Common myeloid progenitor, CD34-positive (primary cell): ENCODE measurements around the gene GMIP.
A peak's percentile ranks its signal among the peaks of the same experiment; 100 is the strongest.

ENCODE experiments used
- CTCF ChIA-PET: fragments of 350-600 bp; sonication (Branson Sonifier 250); formaldehyde crosslinking; loops from one replicate; lab custom pipeline; 2021; ENCODE audit warnings: antibody characterized with exemption; lab: Charles Lee
- POLR2A ChIA-PET: fragments of 350-600 bp; sonication (Branson Sonifier 250); formaldehyde crosslinking; loops from one replicate; lab custom pipeline; 2021; ENCODE audit warnings: antibody characterized with exemption; lab: Charles Lee
- DNase-seq, 3 donors: peaks; one replicate each; pipeline versions ENCODE4 v3.0.0 to v3.0.0-alpha.2; 2013
- H3K27ac ChIP-seq, 2 experiments: 1 replicate in 1 of 2; 2 replicates in 1 of 2; pipeline ENCODE4 v1.7.0; 2013; ENCODE audit warnings: inconsistent platforms in 2 of 2, low read length in 2 of 2, mild to moderate bottlenecking in 2 of 2, low read depth in 1 of 2, moderate library complexity in 1 of 2; ENCODE audit not compliant: severe bottlenecking in 2 of 2, insufficient read depth in 1 of 2, poor library complexity in 1 of 2
- H3K27me3 ChIP-seq, 5 experiments: replicated peaks in 2 of 5; 1 replicate in 3 of 5; 2 replicates in 2 of 5; pipeline versions ENCODE4 v1.6.1 to v1.7.0; 2013; ENCODE audit warnings: low read length in 4 of 5, mild to moderate bottlenecking in 2 of 5, moderate library complexity in 2 of 5, inconsistent platforms in 1 of 5; ENCODE audit not compliant: insufficient read depth in 5 of 5, control insufficient read depth in 4 of 5
- H3K36me3 ChIP-seq, 4 experiments: 1 replicate in 2 of 4; 2 replicates in 2 of 4; pipeline versions ENCODE4 v1.6.1 to v1.7.0; 2013; ENCODE audit warnings: low read length in 3 of 4, control low read depth in 1 of 4, mild to moderate bottlenecking in 1 of 4; ENCODE audit not compliant: control insufficient read depth in 4 of 4, insufficient read depth in 4 of 4
- H3K4me1 ChIP-seq, 4 experiments: 1 replicate in 3 of 4; 2 replicates in 1 of 4; pipeline versions ENCODE4 v1.6.1 to v1.7.1; 2013; ENCODE audit warnings: low read length in 3 of 4, mild to moderate bottlenecking in 3 of 4, control low read depth in 1 of 4, inconsistent platforms in 1 of 4, moderate library complexity in 1 of 4; ENCODE audit not compliant: control insufficient read depth in 4 of 4, insufficient read depth in 4 of 4; ENCODE audit errors: control extremely low read depth in 1 of 4
- H3K4me3 ChIP-seq, 7 experiments: 1 replicate in 4 of 7; 2 replicates in 3 of 7; pipeline versions ENCODE4 v1.5.1 to v1.7.0; 2013; ENCODE audit warnings: mild to moderate bottlenecking in 7 of 7, low read length in 6 of 7, moderate library complexity in 6 of 7, inconsistent platforms in 2 of 7, low read depth in 2 of 7, control low read depth in 1 of 7; ENCODE audit not compliant: insufficient read depth in 4 of 7, control insufficient read depth in 1 of 7; ENCODE audit errors: extremely low read depth in 1 of 7
- H3K9me3 ChIP-seq, 5 experiments: 1 replicate in 4 of 5; 2 replicates in 1 of 5; pipeline versions ENCODE4 v1.6.1 to v1.7.1; 2013; ENCODE audit warnings: low read length in 4 of 5, mild to moderate bottlenecking in 2 of 5, inconsistent platforms in 1 of 5, low read depth in 1 of 5, moderate library complexity in 1 of 5; ENCODE audit not compliant: control insufficient read depth in 4 of 5, insufficient read depth in 2 of 5; ENCODE audit errors: control extremely low read depth in 1 of 5
- WGBS: methylation state at CpG from one replicate; pipeline ENCODE4 v1.1.5; 2013; ENCODE audit not compliant: insufficient coverage; 5-methylcytosine and 5-hydroxymethylcytosine counted together

The GMIP gene

DNA sequence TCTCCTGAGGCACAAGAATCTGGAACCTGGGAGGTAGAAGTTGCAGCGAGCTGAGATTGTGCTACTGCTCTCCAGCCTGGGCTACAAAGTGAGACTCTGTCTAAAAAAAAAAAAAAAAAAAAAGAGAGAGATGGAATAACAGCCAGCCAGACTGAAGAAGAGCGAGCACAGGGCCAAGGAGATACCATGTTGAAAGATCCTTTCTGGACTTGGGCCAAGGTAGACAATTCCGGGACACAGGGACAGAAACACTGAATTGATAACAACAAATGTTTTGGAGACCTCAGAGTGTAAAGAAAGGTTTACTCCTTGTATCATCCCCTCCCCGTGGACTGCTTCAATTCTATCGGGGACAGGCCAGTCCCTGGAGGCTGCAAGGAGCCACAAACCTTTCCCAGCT, 20.1 kb downstream of the GMIP start:
- CTCF ChIA-PET: interaction anchor here (0.9 to 1.7 kb wide), 2 partner anchors 91 to 95 kb away, joined by 3 to 4 read pairs; partner anchors contain the start of gene YJEFN3
- WGBS: 77% methylated on average over 5 of the region's 5 CpGs
- DNase-seq: no peak
- POLR2A ChIA-PET: no interaction called here
- peaks cover 0 to 18% (median 16%) of the 10 kb centered on the region in 4 experiments for H3K4me1 ChIP-seq
- H3K27ac ChIP-seq: no peak overlapping the region
- H3K9me3 ChIP-seq: no peaks in the 10 kb centered on the region
- peaks cover 0 to 16% (median 4%) of the 10 kb centered on the region in 4 experiments for H3K36me3 ChIP-seq
- H3K27me3 ChIP-seq: no peaks in the 10 kb centered on the region
- no peak overlapping the region for H3K4me3 ChIP-seq

GRCh38 chr19:19619849-19620210, 23.6 kb downstream of the GMIP start:
- ChIA-PET POLR2A (no interaction called here), CTCF (interaction anchor here (1.1 kb wide), 1 partner anchor 24 kb away, joined by 3 read pairs; the partner anchor contains the start of gene GMIP)
- Histone ChIP-seq H3K4me1 (peaks cover 0 to 12% (median 11%) of the 10 kb centered on the region in 4 experiments), H3K4me3 (no peak overlapping the region), H3K36me3 (peaks cover 0 to 16% (median 4%) of the 10 kb centered on the region in 4 experiments), H3K27me3 (peaks cover 0 to 4% (median 0%) of the 10 kb centered on the region in 5 experiments), H3K9me3 (no peaks in the 10 kb centered on the region), H3K27ac (no peak overlapping the region)
- DNase-seq: no peak
- WGBS: 97% methylated on average over 6 of the region's 7 CpGs

DNA sequence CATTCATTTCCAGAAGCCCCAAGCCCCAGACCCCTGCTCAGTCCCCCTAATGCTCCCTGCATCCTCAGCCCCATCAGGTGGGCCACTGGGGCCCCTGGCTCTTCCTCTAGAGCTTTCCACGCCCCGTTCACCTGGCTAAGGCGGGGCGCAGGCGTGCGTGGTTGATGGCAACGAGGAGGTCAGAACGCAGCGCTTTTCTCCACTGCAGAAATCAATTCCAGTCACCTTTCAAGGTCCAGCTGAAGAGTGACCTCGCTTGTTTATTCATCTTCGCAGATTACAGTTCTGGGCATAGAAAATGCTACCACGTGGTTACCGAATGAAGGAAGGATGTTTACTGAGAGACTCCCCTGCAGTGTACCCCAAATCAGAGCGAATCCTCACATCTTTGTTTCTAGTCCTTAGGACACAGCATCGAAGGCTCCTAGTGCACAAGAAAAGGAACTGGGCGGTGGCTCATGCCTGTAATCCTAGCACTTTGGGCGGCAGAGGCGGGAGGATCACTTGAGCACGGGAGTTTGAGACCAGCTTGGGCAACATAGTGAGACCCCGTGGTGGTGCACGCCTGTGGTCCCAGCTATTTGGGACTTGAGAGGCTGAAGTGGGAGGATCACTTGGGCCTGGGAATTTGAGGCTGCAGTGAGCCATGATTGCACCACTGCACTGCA, 24.1 kb downstream of the GMIP start:
- Histone ChIP-seq H3K4me1 (peaks cover 0 to 12% (median 11%) of the 10 kb centered on the region in 4 experiments), H3K9me3 (no peaks in the 10 kb centered on the region), H3K36me3 (peaks cover 0 to 13% (median 4%) of the 10 kb centered on the region in 4 experiments), H3K4me3 (peak overlapping the region in 3 of 7 experiments; percentile 45 to 51 (median 50)), H3K27me3 (peaks cover 0 to 4% (median 0%) of the 10 kb centered on the region in 5 experiments), H3K27ac (no peak overlapping the region)
- 73% methylated on average over 21 of the region's 21 CpGs for WGBS
- POLR2A ChIA-PET: no interaction called here
- DNase-seq: no peak
- CTCF ChIA-PET: no interaction called here

DNA sequence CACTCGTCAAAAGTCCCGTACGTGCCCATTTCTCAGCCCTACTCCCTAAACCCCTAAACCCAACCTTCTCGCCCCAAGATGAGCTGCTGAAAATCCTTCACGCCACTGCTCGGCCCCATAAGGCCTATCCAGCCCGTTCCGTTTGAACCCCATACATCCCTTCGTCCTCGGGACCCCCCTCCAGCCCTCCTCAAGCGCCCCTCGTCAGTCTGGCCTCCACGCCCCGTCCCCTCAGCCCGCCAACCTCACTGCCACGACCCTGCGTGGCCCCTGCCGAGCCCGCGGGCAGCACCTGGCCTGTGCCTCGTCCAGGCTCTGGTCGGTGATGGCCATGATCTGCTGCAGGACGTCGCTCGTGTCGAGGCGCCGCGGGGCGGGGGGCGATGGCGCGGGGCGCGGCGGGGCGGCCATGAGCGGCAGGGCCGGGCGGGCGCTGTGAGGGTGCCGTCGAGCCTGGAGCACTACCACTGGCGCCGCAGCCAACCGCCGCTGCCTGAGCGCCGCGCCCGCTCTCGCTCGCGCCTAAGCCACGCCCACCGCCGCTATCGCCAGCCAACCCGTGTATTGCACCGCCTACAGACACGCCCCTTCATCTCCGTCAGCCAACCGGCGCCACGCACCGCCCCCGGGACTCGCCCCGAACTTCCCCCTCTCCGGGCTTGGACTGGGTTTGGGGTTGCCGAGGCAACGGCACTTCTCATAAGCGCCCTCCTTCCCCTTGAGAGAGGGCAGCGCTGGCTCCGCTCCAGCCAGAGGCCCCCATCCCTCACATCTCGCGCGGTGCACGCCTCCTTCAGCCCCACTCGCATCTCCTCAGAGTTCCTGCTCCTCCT, 25.0 kb downstream of the GMIP start, which contains the start of gene PBX4:
Gene PBX4 (minus strand): TSS at position 469 of the 833 bp plus-strand sequence. CDS start 58 bp downstream, at position 411.
- ChIA-PET CTCF (no interaction called here), POLR2A (no interaction called here)
- Histone ChIP-seq H3K27me3 (peaks cover 0 to 4% (median 0%) of the 10 kb centered on the region in 5 experiments), H3K4me1 (peaks cover 0 to 12% (median 11%) of the 10 kb centered on the region in 4 experiments), H3K36me3 (peaks cover 0 to 4% (median 1%) of the 10 kb centered on the region in 4 experiments), H3K4me3 (peak within 1 kb of the TSS in 6 of 7 experiments; percentile 2 to 72 (median 44)), H3K27ac (no peak within 1 kb of the TSS), H3K9me3 (no peaks in the 10 kb centered on the region)
- peak; percentile 96 to 99 (median 99) for DNase-seq
- 11% methylated on average over 61 of the region's 80 CpGs for WGBS

- DNase-seq: peak in 1 of 3 donors; percentile 31
- Histone ChIP-seq H3K4me1 (peaks cover 0 to 12% (median 11%) of the 10 kb centered on the region in 4 experiments), H3K36me3 (no peaks in the 10 kb centered on the region), H3K27me3 (peaks cover 0 to 4% (median 0%) of the 10 kb centered on the region in 5 experiments), H3K4me3 (no peak overlapping the region), H3K27ac (no peak overlapping the region), H3K9me3 (no peaks in the 10 kb centered on the region)
- ChIA-PET POLR2A (no interaction called here), CTCF (interaction anchor here (1.6 kb wide), 1 partner anchor 9 kb away, joined by 3 read pairs; no protein-coding TSS in a partner anchor)
- 100% methylated on average over 1 of the region's 3 CpGs for WGBS
Measured at GRCh38 chr19:19615086-19615485, 28.4 kb downstream of the GMIP start.

DNA sequence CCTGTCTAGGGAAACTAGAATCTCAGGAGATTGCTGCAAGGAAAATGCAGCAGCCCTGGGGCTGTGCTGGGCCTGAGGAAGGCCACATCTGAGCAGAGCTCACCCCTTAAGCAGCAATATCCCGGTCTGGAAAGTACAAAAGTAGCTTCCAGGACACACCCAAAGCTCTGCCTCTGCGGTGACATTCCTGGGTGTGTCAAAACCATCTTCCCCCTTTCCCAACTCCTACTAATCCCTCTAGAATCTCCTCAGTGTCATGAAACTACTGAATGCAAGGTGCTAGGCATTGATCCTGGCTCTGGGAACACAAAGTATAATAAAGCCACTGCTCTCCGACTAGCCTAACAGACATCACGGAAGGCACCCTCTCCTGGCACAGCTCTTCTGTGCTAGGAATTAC, 30.0 kb downstream of the GMIP start:
- CTCF ChIA-PET: interaction anchor here (0.6 to 1.8 kb wide), 2 partner anchors 30 to 81 kb away, joined by 3 to 7 read pairs; partner anchors contain the start of gene GMIP
- Histone ChIP-seq H3K36me3 (no peaks in the 10 kb centered on the region), H3K4me3 (no peak overlapping the region), H3K27ac (no peak overlapping the region), H3K27me3 (peaks cover 0 to 4% (median 0%) of the 10 kb centered on the region in 5 experiments), H3K4me1 (peaks cover 0 to 7% (median 4%) of the 10 kb centered on the region in 4 experiments), H3K9me3 (no peaks in the 10 kb centered on the region)
- POLR2A ChIA-PET: interaction anchor here (1.4 kb wide), 1 partner anchor 11 kb away, joined by 3 read pairs; no protein-coding TSS in a partner anchor
- 100% methylated on average over 4 of the region's 4 CpGs for WGBS
- no peak for DNase-seq
